Measurements from ENCODE around the gene RNU6-1.

DNA sequence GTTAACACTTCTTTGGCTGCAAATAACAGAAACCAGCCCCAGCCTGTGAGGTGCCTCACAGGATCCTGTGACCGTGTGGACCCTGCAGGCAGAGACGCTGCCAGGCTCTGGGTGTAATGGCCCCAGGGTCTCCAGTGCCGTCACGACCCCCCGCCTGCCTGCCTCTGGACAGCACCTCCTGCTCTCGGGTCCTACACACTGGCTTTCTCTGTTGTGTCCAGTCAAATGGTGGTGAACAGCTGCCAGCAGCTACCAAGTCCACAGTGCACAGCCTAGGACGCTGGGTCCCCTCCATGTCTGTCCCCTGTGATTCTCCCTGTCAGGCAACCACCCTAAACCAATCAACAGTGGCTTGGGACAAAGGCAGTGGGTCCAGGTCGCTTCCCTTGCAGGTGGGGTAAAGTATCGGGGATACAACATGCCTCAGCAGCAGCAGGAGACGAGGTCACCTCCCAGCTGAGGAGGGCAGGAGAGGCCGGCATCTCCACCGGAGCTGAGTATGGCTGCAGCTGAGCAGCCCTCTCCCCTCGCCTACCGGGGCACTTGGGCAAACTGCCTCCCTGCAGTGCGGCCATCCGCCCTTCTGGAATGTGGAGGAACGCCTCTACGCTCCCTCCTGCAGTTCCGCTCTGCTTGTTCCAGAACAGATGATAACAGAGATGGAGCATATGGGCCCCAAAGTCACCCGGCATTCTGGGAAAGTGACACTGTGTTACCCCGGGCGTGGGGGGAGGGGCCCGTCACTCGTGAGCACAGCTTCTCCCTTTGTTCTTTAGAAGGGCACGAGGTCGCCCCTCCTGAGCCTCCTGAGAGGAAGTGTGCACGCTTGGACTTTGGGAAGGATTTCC, 35.6 kb downstream of the RNU6-1 start:
- TF ChIP-seq CTCF (IDR thresholded peaks at IDR 0.05) (no peak), EZH2 (IDR thresholded peaks at IDR 0.05; ENCODE audit: borderline replicate concordance, insufficient read depth, low read depth, low read length, poor library complexity, severe bottlenecking) (no peak)

Data from B cell (primary cell).